Ascending aorta (tissue), 2 donors: ENCODE measurements around the gene SCPEP1. TPM values are rescaled to one million over a fixed set of nuclear protein-coding genes. Genes with fewer than 3 reads are reported as not detected.

Experiments
- DNase-seq, 2 donors: peaks; one replicate each; pipeline ENCODE4 v3.0.0-alpha.2; 2019; ENCODE audit warnings: low spot score in 2 of 2
- H3K27ac ChIP-seq, 2 donors: fragments of 200-600 bp; sonication (generic); one replicate each; pipeline ENCODE4 v1.5.1; 2016 to 2017; ENCODE audit warnings: mild to moderate bottlenecking in 1 of 2
- H3K27me3 ChIP-seq: fragments of 200-600 bp; sonication (generic); one replicate; pipeline ENCODE4 v1.5.1; 2017
- H3K36me3 ChIP-seq, 2 donors: fragments of 200-600 bp; sonication (generic); one replicate each; pipeline ENCODE4 v1.5.1; 2016
- H3K4me1 ChIP-seq, 2 donors: fragments of 200-600 bp; sonication (generic); one replicate each; pipeline ENCODE4 v1.5.1; 2016 to 2017; ENCODE audit warnings: mild to moderate bottlenecking in 1 of 2
- H3K4me3 ChIP-seq, 2 donors: fragments of 200-600 bp; sonication (generic); one replicate each; pipeline ENCODE4 v1.5.1; 2016 to 2017; ENCODE audit warnings: mild to moderate bottlenecking in 1 of 2
- H3K9me3 ChIP-seq, 2 donors: fragments of 200-600 bp; sonication (generic); one replicate each; pipeline ENCODE4 v1.5.1; 2016
- intact Hi-C: fragments of 100-400 bp; cut with DNase I; formaldehyde crosslinking; loops from one replicate; pipeline ENCODE4 v1.15.1; 2023
- total RNA-seq: library from RNA; depleted of rRNA; stranded (reverse); fragments of >200 nt; gene quantifications from one replicate; pipeline ENCODE4 v1.1.0, GENCODE V29; 2016
- TF ChIP-seq, protein P1 (sequence below), 3 experiments: fragments of 200-600 bp in 2 of 3; fragments of 450-650 bp in 1 of 3; sonication (generic) in 2 of 3; IDR thresholded peaks; one replicate each; pipeline ENCODE4 v1.5.1; 2016 to 2019; ENCODE audit warnings: antibody characterized with exemption in 3 of 3, mild to moderate bottlenecking in 1 of 3, moderate library complexity in 1 of 3

Gene SCPEP1
- total RNA-seq, 1 donor from 2014 or later, result 76.2 TPM

DNA sequence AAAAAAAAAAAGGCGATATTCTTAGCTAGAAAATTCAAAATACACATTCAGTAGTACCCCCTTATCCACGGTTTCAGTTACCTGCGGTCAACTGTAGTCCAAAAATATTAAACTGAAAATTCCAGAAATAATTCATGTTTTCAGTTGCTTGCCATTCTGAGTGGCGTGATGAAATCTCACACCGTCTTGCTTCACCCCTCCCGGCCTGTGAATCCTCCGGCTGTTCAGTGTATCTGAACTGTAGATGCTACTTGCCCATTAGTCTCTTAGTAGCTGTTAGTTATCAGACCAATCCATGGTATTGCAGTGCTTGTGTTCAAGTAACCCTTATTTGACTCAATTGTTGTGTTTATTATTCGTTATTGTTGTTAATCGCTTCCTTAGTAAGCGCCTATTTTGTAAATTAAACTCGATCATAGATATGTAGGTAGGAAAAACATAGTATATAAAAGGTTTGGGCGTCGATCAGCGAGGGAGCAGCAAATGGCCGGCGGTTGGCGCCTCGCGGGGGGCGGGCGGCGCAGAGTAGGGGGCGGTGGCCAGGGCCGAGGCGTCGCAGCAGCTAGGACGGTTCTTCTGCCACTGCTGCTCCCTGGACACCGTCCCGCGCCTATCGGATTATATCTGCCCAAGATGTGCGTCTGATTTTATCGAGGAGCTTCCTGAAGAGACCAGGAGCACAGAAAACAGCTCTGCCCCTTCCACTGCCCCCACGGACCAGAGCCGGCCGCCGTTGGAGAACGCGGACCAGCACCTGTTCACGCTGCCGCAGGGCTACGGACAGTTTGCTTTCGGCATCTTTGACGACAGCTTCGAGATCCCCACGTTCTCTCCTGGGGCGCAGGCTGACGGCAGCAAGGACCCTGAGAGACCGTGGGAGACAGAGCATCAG lies 67.3 kb downstream of the SCPEP1 start:
- intact Hi-C loops, result no loop called here
- peak overlapping the region; percentile 42 to 61 for H3K27ac ChIP-seq
- DNase-seq, result no peak
- no peaks in the 10 kb centered on the region for H3K9me3 ChIP-seq
- H3K27me3 ChIP-seq, result peaks cover 3% of the 10 kb centered on the region
- H3K4me3 ChIP-seq, result peak overlapping the region; percentile 50 to 62
- TF ChIP-seq, protein P1, sequence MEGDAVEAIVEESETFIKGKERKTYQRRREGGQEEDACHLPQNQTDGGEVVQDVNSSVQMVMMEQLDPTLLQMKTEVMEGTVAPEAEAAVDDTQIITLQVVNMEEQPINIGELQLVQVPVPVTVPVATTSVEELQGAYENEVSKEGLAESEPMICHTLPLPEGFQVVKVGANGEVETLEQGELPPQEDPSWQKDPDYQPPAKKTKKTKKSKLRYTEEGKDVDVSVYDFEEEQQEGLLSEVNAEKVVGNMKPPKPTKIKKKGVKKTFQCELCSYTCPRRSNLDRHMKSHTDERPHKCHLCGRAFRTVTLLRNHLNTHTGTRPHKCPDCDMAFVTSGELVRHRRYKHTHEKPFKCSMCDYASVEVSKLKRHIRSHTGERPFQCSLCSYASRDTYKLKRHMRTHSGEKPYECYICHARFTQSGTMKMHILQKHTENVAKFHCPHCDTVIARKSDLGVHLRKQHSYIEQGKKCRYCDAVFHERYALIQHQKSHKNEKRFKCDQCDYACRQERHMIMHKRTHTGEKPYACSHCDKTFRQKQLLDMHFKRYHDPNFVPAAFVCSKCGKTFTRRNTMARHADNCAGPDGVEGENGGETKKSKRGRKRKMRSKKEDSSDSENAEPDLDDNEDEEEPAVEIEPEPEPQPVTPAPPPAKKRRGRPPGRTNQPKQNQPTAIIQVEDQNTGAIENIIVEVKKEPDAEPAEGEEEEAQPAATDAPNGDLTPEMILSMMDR (IDR thresholded peaks at IDR 0.05), result no peak
- H3K36me3 ChIP-seq, result no peaks in the 10 kb centered on the region
- peaks cover 0 to 6% of the 10 kb centered on the region in 2 donors for H3K4me1 ChIP-seq

GRCh38 chr17:57045868-57046704 lies 68.2 kb downstream of the SCPEP1 start:
- intact Hi-C loops, result loop anchor here (2.0 kb wide), 2 partner anchors 39 to 41 kb away; partner anchors contain the start of gene AKAP1
- Histone ChIP-seq H3K36me3 (no peaks in the 10 kb centered on the region), H3K27me3 (peaks cover 3% of the 10 kb centered on the region), H3K4me1 (peaks cover 0 to 6% of the 10 kb centered on the region in 2 donors), H3K27ac (peak overlapping the region; percentile 42 to 61), H3K4me3 (peak overlapping the region; percentile 50 to 62), H3K9me3 (no peaks in the 10 kb centered on the region)
- TF ChIP-seq, protein P1 (IDR thresholded peaks at IDR 0.05), result no peak
- DNase-seq, result peak in 1 of 2 donors; percentile 65

DNA sequence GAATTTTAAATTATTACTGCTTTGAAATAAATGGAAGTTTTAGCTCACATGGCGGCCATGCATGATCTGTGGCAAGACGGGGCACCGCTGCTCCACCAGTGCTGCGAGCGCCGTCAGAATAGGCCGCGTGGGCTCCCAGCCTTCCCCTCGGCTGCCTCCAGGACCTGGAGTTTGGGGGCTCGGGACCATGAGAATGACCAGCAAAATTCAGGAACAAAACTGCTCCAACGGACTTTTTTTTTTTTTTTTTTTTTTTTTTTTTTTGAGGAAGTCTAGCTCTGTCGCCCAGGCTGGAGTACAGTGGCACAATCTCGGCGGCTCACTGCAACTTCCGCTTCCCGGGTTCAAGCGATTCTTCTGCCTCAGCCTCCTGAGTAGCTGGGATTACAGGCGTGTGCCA lies 68.8 kb downstream of the SCPEP1 start:
- TF ChIP-seq, protein P1 (IDR thresholded peaks at IDR 0.05), result no peak
- no peaks in the 10 kb centered on the region for H3K36me3 ChIP-seq
- H3K27me3 ChIP-seq, result peaks cover 3% of the 10 kb centered on the region
- H3K27ac ChIP-seq, result peak overlapping the region; percentile 42 to 61
- H3K9me3 ChIP-seq, result no peaks in the 10 kb centered on the region
- intact Hi-C loops, result loop anchor here (2.0 kb wide), 2 partner anchors 38 to 42 kb away; partner anchors contain the start of gene AKAP1
- DNase-seq, result no peak
- peaks cover 0 to 6% of the 10 kb centered on the region in 2 donors for H3K4me1 ChIP-seq
- H3K4me3 ChIP-seq, result peak overlapping the region; percentile 50 to 62

GRCh38 chr17:57048096-57048495 lies 70.2 kb downstream of the SCPEP1 start:
- Histone ChIP-seq H3K36me3 (no peaks in the 10 kb centered on the region), H3K9me3 (no peaks in the 10 kb centered on the region), H3K4me1 (peaks cover 0 to 6% of the 10 kb centered on the region in 2 donors), H3K27me3 (peaks cover 3% of the 10 kb centered on the region), H3K4me3 (no peak overlapping the region), H3K27ac (no peak overlapping the region)
- intact Hi-C loops, result no loop called here
- TF ChIP-seq, protein P1 (IDR thresholded peaks at IDR 0.05), result no peak
- DNase-seq, result no peak

- intact Hi-C loops, result no loop called here
- H3K4me1 ChIP-seq, result peaks cover 0 to 4% of the 10 kb centered on the region in 2 donors
Observed at GRCh38 chr17:57050306-57050705, 72.4 kb downstream of the SCPEP1 start.

More at GRCh38 chr17:57050306-57050705, 72.4 kb downstream of the SCPEP1 start:
- no peaks in the 10 kb centered on the region for H3K36me3 ChIP-seq
- TF ChIP-seq, protein P1 (IDR thresholded peaks at IDR 0.05), result no peak
- H3K9me3 ChIP-seq, result no peaks in the 10 kb centered on the region
- DNase-seq, result no peak
- no peaks in the 10 kb centered on the region for H3K27me3 ChIP-seq
- H3K4me3 ChIP-seq, result no peak overlapping the region
- H3K27ac ChIP-seq, result no peak overlapping the region
